T-helper 2 cell (primary cell): Measurements from ENCODE around the gene RAMAC.
A peak's percentile ranks its signal among the peaks of the same experiment; 100 is the strongest.
"Not testable (repeated sequence)": the region's sequence is repeated elsewhere in the genome, so short reads cannot be mapped to it uniquely, and the experiment has no call there.

Experiments used
- DNase-seq, 5 experiments: peaks; one replicate each; pipeline versions ENCODE4 v3.0.0 to v3.0.0-alpha.2; 2012 to 2022

Gene RAMAC

GRCh38 chr15:83015361-83015760, 29.4 kb downstream of the RAMAC start:
- DNase-seq = no peak

- no peak for DNase-seq
These were observed 30.9 kb downstream of the RAMAC start for GRCh38 chr15:83016906-83017305.

- DNase-seq = no peak
These were observed 32.4 kb downstream of the RAMAC start for GRCh38 chr15:83018436-83018835.

GRCh38 chr15:83030021-83030420, 44.0 kb downstream of the RAMAC start:
- no peak for DNase-seq

- not testable (repeated sequence) for DNase-seq
These were observed 45.2 kb downstream of the RAMAC start for GRCh38 chr15:83031234-83031633.

DNA sequence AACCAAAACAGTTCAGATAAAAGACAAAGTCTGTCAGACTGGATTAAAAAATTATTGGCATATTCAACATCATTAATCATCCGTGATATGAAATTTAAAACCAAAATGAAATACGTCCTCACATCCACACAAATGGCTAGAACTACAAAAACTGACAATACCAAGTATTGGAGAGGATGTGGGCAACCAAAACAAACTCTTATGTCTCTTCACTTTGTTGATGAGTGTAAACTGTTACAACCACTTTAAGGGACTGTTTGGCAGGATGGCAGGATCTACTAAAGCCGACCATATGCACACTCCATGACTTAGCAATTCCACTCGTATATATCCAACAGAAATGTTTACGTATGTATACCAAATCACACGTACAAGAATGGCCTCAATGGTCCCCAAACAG, 50.2 kb downstream of the RAMAC start:
- peak in 1 of 5 experiments; percentile 35 for DNase-seq

DNA sequence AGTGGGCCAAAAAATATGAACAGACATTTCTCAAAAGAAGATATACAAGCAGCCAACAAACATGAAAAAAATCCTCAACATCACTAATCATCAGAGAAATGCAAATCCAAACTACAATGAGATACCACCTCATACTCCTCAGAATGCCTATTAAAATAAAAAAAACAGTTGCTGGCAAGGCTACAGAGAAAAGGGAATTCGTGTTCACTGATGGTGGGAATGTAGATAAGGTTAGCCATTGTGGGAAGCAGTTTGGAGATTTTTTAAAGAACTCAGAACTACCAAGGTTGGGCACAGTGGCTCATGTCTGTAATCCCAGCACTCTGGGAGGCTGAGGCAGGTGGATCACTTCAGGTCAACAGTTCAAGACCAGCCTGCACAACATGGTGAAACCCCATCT, 53.2 kb downstream of the RAMAC start:
- DNase-seq = no peak
